ENCODE measurements around the gene FLYWCH2. TPM values are rescaled to one million over a fixed set of nuclear protein-coding genes. Genes with fewer than 3 reads are reported as not detected.

FLYWCH2 gene
- total RNA-seq, 5 donors from 2014 or later (not counting 1 experiment from before 2014, with no cell fraction given): 12.1 to 31.4 (median 25.6) TPM

GRCh38 chr16:2933701-2934100 is 50.7 kb downstream of the FLYWCH2 start:
- Mint-ChIP-seq H3K27ac (no peak overlapping the region), H3K36me3 (peaks cover 26% of the 10 kb centered on the region), H3K27me3 (no peaks in the 10 kb centered on the region), H3K4me1 (peaks cover 0 to 13% (median 0%) of the 10 kb centered on the region in 3 donors), H3K9me3 (no peaks in the 10 kb centered on the region), H3K4me3 (no peak overlapping the region)
- no peak for ATAC-seq (replicated peaks in 1 of 4)
- ChIA-PET CTCF (no interaction called here), POLR2A (no interaction called here)
- no peaks in the 10 kb centered on the region for H3K4me1 ChIP-seq (ENCODE audit: control insufficient read depth in 1 of 2, extremely low read depth in 1 of 2, insufficient read depth in 2 of 2, low read length in 2 of 2)
- peaks cover 27 to 62% of the 10 kb centered on the region in 2 donors for H3K36me3 ChIP-seq (ENCODE audit: control insufficient read depth in 2 of 2, extremely low read depth in 1 of 2, insufficient read depth in 1 of 2, low read length in 1 of 2)
- no peak for DNase-seq
- no peak overlapping the region for H3K4me3 ChIP-seq (ENCODE audit: control insufficient read depth in 1 of 2, extremely low read depth in 1 of 2, low read length in 1 of 2)
- H3K27me3 ChIP-seq (replicated peaks in 1 of 2; ENCODE audit: control insufficient read depth in 2 of 2, extremely low read depth in 1 of 2, insufficient read depth in 2 of 2, low read length in 1 of 2): no peaks in the 10 kb centered on the region
- WGBS (ENCODE audit: insufficient coverage): 96% methylated on average over 3 of the region's 22 CpGs
- no peaks in the 10 kb centered on the region for H3K9me3 ChIP-seq
- H3K27ac ChIP-seq (ENCODE audit: low read length): no peak overlapping the region

- peaks cover 28% of the 10 kb centered on the region for H3K36me3 Mint-ChIP-seq
- CTCF ChIA-PET: interaction anchor here in 1 of 2 donors (0.6 kb wide), 1 partner anchor 1056 kb away, joined by 3 read pairs; no protein-coding TSS in a partner anchor
Measured at GRCh38 chr16:2934450-2934849, 51.4 kb downstream of the FLYWCH2 start.

GRCh38 chr16:2936436-2937011 is 53.5 kb downstream of the FLYWCH2 start:
- Mint-ChIP-seq H3K4me1 (peaks cover 0 to 13% (median 0%) of the 10 kb centered on the region in 3 donors), H3K27me3 (no peaks in the 10 kb centered on the region), H3K27ac (no peak overlapping the region), H3K9me3 (no peaks in the 10 kb centered on the region), H3K36me3 (peaks cover 36% of the 10 kb centered on the region), H3K4me3 (no peak overlapping the region)
- H3K9me3 ChIP-seq: no peaks in the 10 kb centered on the region
- no peak overlapping the region for H3K4me3 ChIP-seq (ENCODE audit: control insufficient read depth in 1 of 2, extremely low read depth in 1 of 2, low read length in 1 of 2)
- DNase-seq (no peak), ATAC-seq (replicated peaks in 1 of 4) (no peak)
- H3K36me3 ChIP-seq (ENCODE audit: control insufficient read depth in 2 of 2, extremely low read depth in 1 of 2, insufficient read depth in 1 of 2, low read length in 1 of 2): peaks cover 29 to 70% of the 10 kb centered on the region in 2 donors
- ChIA-PET CTCF (no interaction called here), POLR2A (no interaction called here)
- H3K4me1 ChIP-seq (ENCODE audit: control insufficient read depth in 1 of 2, extremely low read depth in 1 of 2, insufficient read depth in 2 of 2, low read length in 2 of 2): no peaks in the 10 kb centered on the region
- no peaks in the 10 kb centered on the region for H3K27me3 ChIP-seq (replicated peaks in 1 of 2; ENCODE audit: control insufficient read depth in 2 of 2, extremely low read depth in 1 of 2, insufficient read depth in 2 of 2, low read length in 1 of 2)
- 97% methylated on average over 20 of the region's 22 CpGs for whole genome bisulfite sequencing (ENCODE audit: insufficient coverage)
- no peak overlapping the region for H3K27ac ChIP-seq (ENCODE audit: low read length)

More at GRCh38 chr16:2934450-2934849, 51.4 kb downstream of the FLYWCH2 start:
- POLR2A ChIA-PET: no interaction called here
- Mint-ChIP-seq H3K27me3 (no peaks in the 10 kb centered on the region), H3K4me3 (no peak overlapping the region), H3K4me1 (peaks cover 0 to 13% (median 0%) of the 10 kb centered on the region in 3 donors), H3K27ac (no peak overlapping the region), H3K9me3 (no peaks in the 10 kb centered on the region)
- ATAC-seq (replicated peaks in 1 of 4) (no peak), DNase-seq (no peak)
- no peaks in the 10 kb centered on the region for H3K9me3 ChIP-seq
- no peaks in the 10 kb centered on the region for H3K4me1 ChIP-seq (ENCODE audit: control insufficient read depth in 1 of 2, extremely low read depth in 1 of 2, insufficient read depth in 2 of 2, low read length in 2 of 2)
- H3K27ac ChIP-seq (ENCODE audit: low read length): no peak overlapping the region
- 93% methylated on average over 15 of the region's 15 CpGs for WGBS (ENCODE audit: insufficient coverage)
- no peaks in the 10 kb centered on the region for H3K27me3 ChIP-seq (replicated peaks in 1 of 2; ENCODE audit: control insufficient read depth in 2 of 2, extremely low read depth in 1 of 2, insufficient read depth in 2 of 2, low read length in 1 of 2)
- H3K4me3 ChIP-seq (ENCODE audit: control insufficient read depth in 1 of 2, extremely low read depth in 1 of 2, low read length in 1 of 2): no peak overlapping the region
- H3K36me3 ChIP-seq (ENCODE audit: control insufficient read depth in 2 of 2, extremely low read depth in 1 of 2, insufficient read depth in 1 of 2, low read length in 1 of 2): peaks cover 29 to 69% of the 10 kb centered on the region in 2 donors

- ChIA-PET POLR2A (no interaction called here), CTCF (no interaction called here)
- Histone ChIP-seq H3K36me3 (ENCODE audit: control insufficient read depth in 2 of 2, extremely low read depth in 1 of 2, insufficient read depth in 1 of 2, low read length in 1 of 2) (peaks cover 29 to 71% of the 10 kb centered on the region in 2 donors), H3K9me3 (no peaks in the 10 kb centered on the region), H3K4me1 (ENCODE audit: control insufficient read depth in 1 of 2, extremely low read depth in 1 of 2, insufficient read depth in 2 of 2, low read length in 2 of 2) (no peaks in the 10 kb centered on the region), H3K4me3 (ENCODE audit: control insufficient read depth in 1 of 2, extremely low read depth in 1 of 2, low read length in 1 of 2) (no peak overlapping the region), H3K27me3 (replicated peaks in 1 of 2; ENCODE audit: control insufficient read depth in 2 of 2, extremely low read depth in 1 of 2, insufficient read depth in 2 of 2, low read length in 1 of 2) (no peaks in the 10 kb centered on the region), H3K27ac (ENCODE audit: low read length) (no peak overlapping the region)
- Mint-ChIP-seq H3K27me3 (no peaks in the 10 kb centered on the region), H3K4me3 (no peak overlapping the region), H3K27ac (no peak overlapping the region), H3K4me1 (peaks cover 0 to 13% (median 0%) of the 10 kb centered on the region in 3 donors), H3K9me3 (no peaks in the 10 kb centered on the region), H3K36me3 (peaks cover 35% of the 10 kb centered on the region)
- no peak for ATAC-seq (replicated peaks in 1 of 4)
- WGBS (ENCODE audit: insufficient coverage): over 99% methylated on average over 19 of the region's 24 CpGs
- DNase-seq: no peak
Measured at GRCh38 chr16:2937170-2937569, 54.2 kb downstream of the FLYWCH2 start.

- H3K36me3 ChIP-seq (ENCODE audit: control insufficient read depth in 2 of 2, extremely low read depth in 1 of 2, insufficient read depth in 1 of 2, low read length in 1 of 2): peaks cover 31 to 70% of the 10 kb centered on the region in 2 donors
- Mint-ChIP-seq H3K27me3 (no peaks in the 10 kb centered on the region), H3K4me1 (peaks cover 0 to 13% (median 0%) of the 10 kb centered on the region in 3 donors), H3K4me3 (no peak overlapping the region), H3K27ac (no peak overlapping the region), H3K9me3 (no peaks in the 10 kb centered on the region), H3K36me3 (peaks cover 34% of the 10 kb centered on the region)
- H3K4me1 ChIP-seq (ENCODE audit: control insufficient read depth in 1 of 2, extremely low read depth in 1 of 2, insufficient read depth in 2 of 2, low read length in 2 of 2): no peaks in the 10 kb centered on the region
- ATAC-seq (replicated peaks in 1 of 4) (no peak), DNase-seq (no peak)
- POLR2A ChIA-PET: no interaction called here
- H3K4me3 ChIP-seq (ENCODE audit: control insufficient read depth in 1 of 2, extremely low read depth in 1 of 2, low read length in 1 of 2): no peak overlapping the region
- WGBS (ENCODE audit: insufficient coverage): 98% methylated on average over 8 of the region's 12 CpGs
- CTCF ChIA-PET: interaction anchor here (0.5 to 0.7 kb wide), 2 partner anchors 12 to 13 kb away, joined by 4 read pairs; no protein-coding TSS in a partner anchor
- H3K27ac ChIP-seq (ENCODE audit: low read length): no peak overlapping the region
- no peaks in the 10 kb centered on the region for H3K27me3 ChIP-seq (replicated peaks in 1 of 2; ENCODE audit: control insufficient read depth in 2 of 2, extremely low read depth in 1 of 2, insufficient read depth in 2 of 2, low read length in 1 of 2)
- no peaks in the 10 kb centered on the region for H3K9me3 ChIP-seq
Measured at GRCh38 chr16:2938206-2938605, 55.2 kb downstream of the FLYWCH2 start.

- Mint-ChIP-seq H3K27me3 (no peaks in the 10 kb centered on the region), H3K9me3 (no peaks in the 10 kb centered on the region), H3K36me3 (peaks cover 27% of the 10 kb centered on the region), H3K4me3 (no peak overlapping the region), H3K4me1 (peaks cover 0 to 6% (median 0%) of the 10 kb centered on the region in 3 donors), H3K27ac (no peak overlapping the region)
- H3K27me3 ChIP-seq (replicated peaks in 1 of 2; ENCODE audit: control insufficient read depth in 2 of 2, extremely low read depth in 1 of 2, insufficient read depth in 2 of 2, low read length in 1 of 2): no peaks in the 10 kb centered on the region
- no peaks in the 10 kb centered on the region for H3K4me1 ChIP-seq (ENCODE audit: control insufficient read depth in 1 of 2, extremely low read depth in 1 of 2, insufficient read depth in 2 of 2, low read length in 2 of 2)
- peaks cover 32 to 64% of the 10 kb centered on the region in 2 donors for H3K36me3 ChIP-seq (ENCODE audit: control insufficient read depth in 2 of 2, extremely low read depth in 1 of 2, insufficient read depth in 1 of 2, low read length in 1 of 2)
- ATAC-seq (replicated peaks in 1 of 4) (no peak), DNase-seq (no peak)
- H3K4me3 ChIP-seq (ENCODE audit: control insufficient read depth in 1 of 2, extremely low read depth in 1 of 2, low read length in 1 of 2): no peak overlapping the region
- no peak overlapping the region for H3K27ac ChIP-seq (ENCODE audit: low read length)
- WGBS (ENCODE audit: insufficient coverage): 100% methylated on average over 1 of the region's 2 CpGs
- CTCF ChIA-PET: no interaction called here
- POLR2A ChIA-PET: no interaction called here
- H3K9me3 ChIP-seq: no peaks in the 10 kb centered on the region
Measured at GRCh38 chr16:2939968-2940367, 57.0 kb downstream of the FLYWCH2 start.

All from T-cell (primary cell).